Activated naive CD4-positive, alpha-beta T cell treated with anti-CD3 and anti-CD28 coated beads for 36 hours (primary cell): ENCODE results near the gene TCTN3. TPM values are rescaled to one million over a fixed set of nuclear protein-coding genes. Genes with fewer than 3 reads are reported as not detected.

Source experiments
- CTCF ChIA-PET: fragments of 350-600 bp; sonication (Branson Sonifier 250); formaldehyde crosslinking; loops from one replicate; lab custom pipeline; 2021; ENCODE audit warnings: antibody characterized with exemption; lab: Charles Lee
- DNase-seq: peaks from one replicate; pipeline ENCODE4 v3.0.0-alpha.2; 2020
- H3K27ac Mint-ChIP-seq: one replicate; pipeline ENCODE4 v1.8.0; 2021; ENCODE audit warnings: mild to moderate bottlenecking, mixed read lengths
- H3K27me3 Mint-ChIP-seq: one replicate; pipeline ENCODE4 v1.8.0; 2021; ENCODE audit warnings: low read depth, mixed read lengths
- H3K36me3 Mint-ChIP-seq: one replicate; pipeline ENCODE4 v1.8.0; 2021; ENCODE audit warnings: low read depth, mixed read lengths
- H3K4me1 Mint-ChIP-seq: one replicate; pipeline ENCODE4 v1.8.0; 2021; ENCODE audit warnings: low read depth, mixed read lengths
- H3K4me3 Mint-ChIP-seq: one replicate; pipeline ENCODE4 v1.8.0; 2021; ENCODE audit warnings: mild to moderate bottlenecking, moderate library complexity, mixed read lengths
- H3K9me3 Mint-ChIP-seq: one replicate; pipeline ENCODE4 v1.8.0; 2021; ENCODE audit warnings: mixed read lengths
- intact Hi-C: fragments of 100-400 bp; cut with micrococcal nuclease; formaldehyde crosslinking; loops from one replicate; pipeline ENCODE4 v1.15.1; 2023
- total RNA-seq, 2 experiments: library from RNA; stranded (reverse); gene quantifications; one replicate each; pipeline ENCODE4 v1.2.3, GENCODE V29; 2021

TCTN3 gene
- total RNA-seq, 2 experiments from 2014 or later, result 17.6 to 19.2 TPM

DNA sequence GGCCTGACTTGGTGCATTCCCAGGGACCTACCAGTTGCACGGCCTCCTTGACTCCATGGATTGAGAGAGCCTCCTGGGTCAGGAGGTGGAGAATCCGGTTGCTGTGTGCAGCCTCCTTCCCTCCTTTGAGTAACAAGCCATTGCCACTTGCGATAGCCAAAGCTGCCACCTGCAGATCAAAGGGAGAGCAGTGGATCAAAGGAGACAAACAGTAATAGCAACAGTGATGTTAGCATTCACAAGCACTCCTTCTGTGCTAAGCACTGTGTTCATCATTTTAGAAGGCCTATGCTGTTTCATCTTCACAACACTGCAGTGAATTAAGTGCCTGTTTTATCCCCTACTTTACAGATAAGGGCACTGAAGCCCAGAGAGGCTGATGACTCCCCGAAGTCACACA is 77.3 kb downstream of the TCTN3 start:
- intact Hi-C loops, result no loop called here
- no peak for DNase-seq
- Mint-ChIP-seq H3K36me3 (peaks cover 54% of the 10 kb centered on the region), H3K4me3 (no peak overlapping the region), H3K4me1 (no peaks in the 10 kb centered on the region), H3K27ac (no peak overlapping the region), H3K9me3 (peaks cover 3% of the 10 kb centered on the region), H3K27me3 (no peaks in the 10 kb centered on the region)
- CTCF ChIA-PET, result no interaction called here

Other genes starting within 250 kb of the TCTN3 start
- gene SORBS1, start 132.6 kb downstream of the TCTN3 start, total RNA-seq, result under 1 TPM; 0.77 to 0.93 TPM
- 10 to 100 TPM; 82.1 to 91.7 TPM for gene ALDH18A1, start 37.2 kb downstream of the TCTN3 start, total RNA-seq
- gene ENTPD1, start 62.2 kb upstream of the TCTN3 start, total RNA-seq, result under 1 TPM; 0.26 to 0.35 TPM
- not detected for gene CC2D2B, start 214.0 kb upstream of the TCTN3 start, total RNA-seq